ENCODE data around the gene SLC25A43. TPM values are rescaled to one million over a fixed set of nuclear protein-coding genes. Genes with fewer than 3 reads are reported as not detected.

SLC25A43 gene
- total and polyA plus RNA-seq, 2 of the 8 experiments (the other 6 are each of a cell fraction or from before 2014, with no cell fraction given): 3.1 to 5.8 TPM

DNA sequence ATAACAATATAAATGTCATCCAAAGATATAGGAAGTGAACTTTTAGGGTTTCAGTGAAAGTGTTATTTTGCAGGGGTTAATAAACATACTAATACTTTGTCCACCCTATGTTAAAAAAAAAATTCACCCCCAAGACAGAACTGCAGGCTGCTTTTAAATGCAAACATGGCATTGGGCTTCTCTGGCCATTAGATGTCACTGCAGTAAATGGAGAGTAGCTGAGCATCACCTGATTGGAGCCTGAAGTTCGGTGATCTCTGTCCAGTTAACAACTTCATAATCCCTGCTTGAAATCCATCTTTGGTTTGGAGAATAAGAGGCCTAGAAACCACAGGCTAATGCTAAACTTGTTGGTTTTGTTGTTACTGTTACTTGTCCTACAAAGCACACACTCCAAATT is 18.7 kb downstream of the SLC25A43 start:
- Histone ChIP-seq H4K5ac (ENCODE audit: insufficient read length, low read depth, low read length) (no peak overlapping the region), H3K18ac (ENCODE audit: extremely low read depth, low read length) (no peak overlapping the region), H3K9me3 (ENCODE audit: insufficient read depth in 2 of 2, low read depth in 1 of 2, low read length in 1 of 2) (no peaks in the 10 kb centered on the region), H3K79me2 (ENCODE audit: control insufficient read depth in 1 of 2, insufficient read depth in 2 of 2, low read length in 2 of 2) (no peaks in the 10 kb centered on the region), H3K14ac (ENCODE audit: insufficient read length) (no peak overlapping the region), H3K4me2 (ENCODE audit: insufficient read depth in 1 of 2, low read depth in 2 of 2, low read length in 2 of 2) (no peak overlapping the region), H3K79me1 (ENCODE audit: low read depth, low read length) (no peaks in the 10 kb centered on the region; the same call in 1 of the 2 replicates), H2BK12ac (ENCODE audit: low read depth, low read length) (no peak overlapping the region), H2BK20ac (ENCODE audit: low read length) (no peak overlapping the region), H2BK15ac (ENCODE audit: low read length) (no peak overlapping the region), H3K4ac (replicated peaks; ENCODE audit: insufficient read length, low read depth, low read length) (no peak overlapping the region), H3K27me3 (replicated peaks in 1 of 4; ENCODE audit: control insufficient read depth in 3 of 4, extremely low read depth in 1 of 4, insufficient read depth in 3 of 4, low read length in 3 of 4) (no peaks in the 10 kb centered on the region), H3K9ac (replicated peaks in 1 of 4; ENCODE audit: extremely low read depth in 1 of 4, low read depth in 3 of 4, low read length in 3 of 4) (no peak overlapping the region), H4K20me1 (replicated peaks in 1 of 2; ENCODE audit: control insufficient read depth in 1 of 2, insufficient read depth in 2 of 2, low read length in 2 of 2) (no peaks in the 10 kb centered on the region), H4K8ac (ENCODE audit: extremely low read depth, insufficient read depth, low read length) (no peak overlapping the region), H3K56ac (replicated peaks; ENCODE audit: insufficient read length, low read depth, low read length) (no peak overlapping the region), H2BK5ac (ENCODE audit: low read depth, low read length) (no peak overlapping the region), H3K4me1 (replicated peaks in 1 of 4; ENCODE audit: control insufficient read depth in 3 of 4, insufficient read depth in 4 of 4, low read length in 3 of 4) (no peaks in the 10 kb centered on the region; a peak in 2 of 7 replicates), H2AK5ac (ENCODE audit: low read depth, low read length) (no peak overlapping the region), H3K4me3 (ENCODE audit: extremely low read depth in 1 of 4, insufficient read depth in 2 of 4, low read depth in 3 of 4, low read length in 4 of 4) (no peak overlapping the region), H2AFZ (ENCODE audit: low read length) (no peak overlapping the region), H3K23me2 (ENCODE audit: low read depth, low read length) (no peaks in the 10 kb centered on the region), H2BK120ac (replicated peaks; ENCODE audit: low read depth, low read length) (no peak overlapping the region), H4K91ac (replicated peaks; ENCODE audit: insufficient read length, low read length) (no peak overlapping the region), H3K23ac (ENCODE audit: insufficient read length) (no peak overlapping the region), H3K27ac (ENCODE audit: low read depth, low read length) (no peak overlapping the region), H3K36me3 (ENCODE audit: control insufficient read depth in 2 of 4, insufficient read depth in 4 of 4, low read length in 3 of 4) (no peaks in the 10 kb centered on the region; a peak in 1 of 8 replicates)
- no peak for FAIRE-seq
- TF ChIP-seq KDM5A (IDR thresholded peaks at IDR 0.05; ENCODE audit: low read length) (no peak), BACH1 (IDR thresholded peaks at IDR 0.05; ENCODE audit: low read length) (no peak), KDM1A (IDR thresholded peaks at IDR 0.05; ENCODE audit: borderline replicate concordance, low read length) (no peak), RAD21 (IDR thresholded peaks at IDR 0.05 in 1 of 2, conservative IDR thresholded peaks at IDR 0.05 in 1 of 2; ENCODE audit: low read depth in 2 of 2, low read length in 2 of 2) (peak; percentile 45 to 52)
- TF ChIP-seq, protein P1, sequence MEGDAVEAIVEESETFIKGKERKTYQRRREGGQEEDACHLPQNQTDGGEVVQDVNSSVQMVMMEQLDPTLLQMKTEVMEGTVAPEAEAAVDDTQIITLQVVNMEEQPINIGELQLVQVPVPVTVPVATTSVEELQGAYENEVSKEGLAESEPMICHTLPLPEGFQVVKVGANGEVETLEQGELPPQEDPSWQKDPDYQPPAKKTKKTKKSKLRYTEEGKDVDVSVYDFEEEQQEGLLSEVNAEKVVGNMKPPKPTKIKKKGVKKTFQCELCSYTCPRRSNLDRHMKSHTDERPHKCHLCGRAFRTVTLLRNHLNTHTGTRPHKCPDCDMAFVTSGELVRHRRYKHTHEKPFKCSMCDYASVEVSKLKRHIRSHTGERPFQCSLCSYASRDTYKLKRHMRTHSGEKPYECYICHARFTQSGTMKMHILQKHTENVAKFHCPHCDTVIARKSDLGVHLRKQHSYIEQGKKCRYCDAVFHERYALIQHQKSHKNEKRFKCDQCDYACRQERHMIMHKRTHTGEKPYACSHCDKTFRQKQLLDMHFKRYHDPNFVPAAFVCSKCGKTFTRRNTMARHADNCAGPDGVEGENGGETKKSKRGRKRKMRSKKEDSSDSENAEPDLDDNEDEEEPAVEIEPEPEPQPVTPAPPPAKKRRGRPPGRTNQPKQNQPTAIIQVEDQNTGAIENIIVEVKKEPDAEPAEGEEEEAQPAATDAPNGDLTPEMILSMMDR (IDR thresholded peaks at IDR 0.05; ENCODE audit: control extremely low read depth in 1 of 3, insufficient read depth in 1 of 3, low read depth in 1 of 3, low read length in 3 of 3): peak in 2 of 3 experiments; percentile 25 to 37; a peak in 2 of 4 replicates
- CTCF ChIA-PET (ENCODE audit: partially characterized antibody): interaction anchor here (0.6 to 2.0 kb wide), 7 partner anchors 11 to 31 kb away, joined by 3 to 6 read pairs (median 5); no protein-coding TSS in a partner anchor
- DNase-seq (ENCODE audit: low read depth in 1 of 2, low spot score in 2 of 2): no peak
- POLR2A ChIA-PET (ENCODE audit: partially characterized antibody): no interaction called here
- WGBS, 2 experiments (ENCODE audit: extremely low coverage in 1 of 2, insufficient coverage in 1 of 2, insufficient read length in 1 of 2, insufficient replicate concordance in 2 of 2, low coverage in 1 of 2, low lambda C conversion rate in 2 of 2, missing lambda C conversion rate in 1 of 2): no CpG with 5 or more reads among the region's 1 CpG
